ENCODE data around the gene C6orf118. TPM values are rescaled to one million over a fixed set of nuclear protein-coding genes. Genes with fewer than 3 reads are reported as not detected.

Gene C6orf118
- total RNA-seq, 1 donor from 2014 or later = not detected

GRCh38 chr6:165321150-165321549 lies 11.7 kb upstream of the C6orf118 start:
- intact Hi-C loops (cut with micrococcal nuclease) = no loop called here
- Mint-ChIP-seq H3K4me1 (no peaks in the 10 kb centered on the region), H3K27ac (no peak overlapping the region), H3K9me3 (peaks cover 25% of the 10 kb centered on the region), H3K36me3 (ENCODE audit: low read depth) (no peaks in the 10 kb centered on the region), H3K4me3 (no peak overlapping the region), H3K27me3 (no peaks in the 10 kb centered on the region)
- DNase-seq (no peak), ATAC-seq (ENCODE audit: low read depth) (no peak)
- TF ChIP-seq CTCF (IDR thresholded peaks at IDR 0.05) = no peak
- ChIA-PET CTCF (no interaction called here), POLR2A (no interaction called here)

- H3K4me1 Mint-ChIP-seq = no peaks in the 10 kb centered on the region
- H3K9me3 Mint-ChIP-seq = peaks cover 26% of the 10 kb centered on the region
- no peak for TF ChIP-seq CTCF (IDR thresholded peaks at IDR 0.05)
- POLR2A ChIA-PET = no interaction called here
- no peak for DNase-seq
- CTCF ChIA-PET = no interaction called here
- no peak overlapping the region for H3K27ac Mint-ChIP-seq
- intact Hi-C loops (cut with micrococcal nuclease) = no loop called here
- ATAC-seq (ENCODE audit: low read depth) = no peak
- no peaks in the 10 kb centered on the region for H3K27me3 Mint-ChIP-seq
- no peak overlapping the region for H3K4me3 Mint-ChIP-seq
- H3K36me3 Mint-ChIP-seq (ENCODE audit: low read depth) = no peaks in the 10 kb centered on the region
Observed at GRCh38 chr6:165317723-165318122, 8.3 kb upstream of the C6orf118 start.

GRCh38 chr6:165306955-165307354 lies 2.5 kb downstream of the C6orf118 start:
- no peak for TF ChIP-seq CTCF (IDR thresholded peaks at IDR 0.05)

GRCh38 chr6:165301372-165302246 lies 7.8 kb downstream of the C6orf118 start:
- intact Hi-C loops (cut with micrococcal nuclease) = no loop called here
- Mint-ChIP-seq H3K27ac (no peak overlapping the region), H3K4me3 (no peak overlapping the region), H3K36me3 (ENCODE audit: low read depth) (no peaks in the 10 kb centered on the region), H3K27me3 (no peaks in the 10 kb centered on the region), H3K4me1 (no peaks in the 10 kb centered on the region), H3K9me3 (peaks cover 2% of the 10 kb centered on the region)
- POLR2A ChIA-PET = no interaction called here
- ATAC-seq (ENCODE audit: low read depth) (no peak), DNase-seq (no peak)
- no peak for TF ChIP-seq CTCF (IDR thresholded peaks at IDR 0.05)
- CTCF ChIA-PET = no interaction called here

More at GRCh38 chr6:165306955-165307354, 2.5 kb downstream of the C6orf118 start:
- H3K36me3 Mint-ChIP-seq (ENCODE audit: low read depth) = no peaks in the 10 kb centered on the region
- H3K4me1 Mint-ChIP-seq = peaks cover 4% of the 10 kb centered on the region
- ATAC-seq (ENCODE audit: low read depth) = no peak
- CTCF ChIA-PET = no interaction called here
- no peaks in the 10 kb centered on the region for H3K27me3 Mint-ChIP-seq
- H3K4me3 Mint-ChIP-seq = no peak overlapping the region
- no peak for DNase-seq
- intact Hi-C loops (cut with micrococcal nuclease) = no loop called here
- H3K9me3 Mint-ChIP-seq = no peaks in the 10 kb centered on the region
- H3K27ac Mint-ChIP-seq = no peak overlapping the region
- POLR2A ChIA-PET = no interaction called here

GRCh38 chr6:165300422-165300936 lies 8.9 kb downstream of the C6orf118 start:
- no peak for TF ChIP-seq CTCF (IDR thresholded peaks at IDR 0.05)
- Mint-ChIP-seq H3K9me3 (peaks cover 2% of the 10 kb centered on the region), H3K4me1 (no peaks in the 10 kb centered on the region), H3K27ac (no peak overlapping the region), H3K36me3 (ENCODE audit: low read depth) (no peaks in the 10 kb centered on the region), H3K27me3 (no peaks in the 10 kb centered on the region), H3K4me3 (no peak overlapping the region)
- ATAC-seq (ENCODE audit: low read depth) = no peak
- CTCF ChIA-PET = no interaction called here
- DNase-seq = no peak
- POLR2A ChIA-PET = no interaction called here
- intact Hi-C loops (cut with micrococcal nuclease) = no loop called here
